ENCODE measurements around the gene RNASE9. TPM values are rescaled to one million over a fixed set of nuclear protein-coding genes. Genes with fewer than 3 reads are reported as not detected.

RNASE9 gene
- total and polyA plus RNA-seq, 9 of the 15 experiments (the other 6 are each of a cell fraction or from before 2014, with no cell fraction given) = not detected

DNA sequence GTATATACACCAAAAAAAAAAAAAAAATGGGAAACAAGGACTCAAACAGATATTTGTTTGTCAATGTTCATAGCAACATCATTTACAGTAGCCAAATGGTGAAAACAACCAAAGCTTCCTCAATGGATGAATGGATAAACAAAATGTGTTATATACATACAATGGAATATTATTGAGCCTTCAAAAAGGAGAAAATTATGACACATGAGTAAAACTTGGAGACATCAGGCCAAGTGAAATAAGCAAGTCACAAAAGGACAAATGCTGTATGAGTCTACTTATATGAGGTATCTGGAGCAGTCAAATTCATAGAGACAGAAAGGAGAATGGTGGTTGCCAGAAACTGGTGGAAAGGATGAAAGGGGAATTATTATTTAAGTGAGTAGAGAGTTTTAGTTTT is 7.8 kb downstream of the RNASE9 start:
- Histone ChIP-seq H3K79me2 (ENCODE audit: control insufficient read depth, insufficient read depth, low read length) (no peaks in the 10 kb centered on the region), H3K4me1 (replicated peaks in 1 of 2; ENCODE audit: control insufficient read depth in 2 of 2, insufficient read depth in 2 of 2, low read length in 2 of 2) (peaks cover 0 to 17% of the 10 kb centered on the region in 2 experiments; a peak in 3 of 5 replicates), H3K4me2 (ENCODE audit: insufficient read depth, low read length) (no peak overlapping the region), H3K27me3 (ENCODE audit: control insufficient read depth in 2 of 2, insufficient read depth in 2 of 2, low read length in 2 of 2) (no peaks in the 10 kb centered on the region), H3K36me3 (ENCODE audit: control insufficient read depth, insufficient read depth, low read length) (no peaks in the 10 kb centered on the region), H3K4me3 (no peak overlapping the region), H4K20me1 (replicated peaks; ENCODE audit: control insufficient read depth, insufficient read depth, low read length) (no peaks in the 10 kb centered on the region), H3K27ac (ENCODE audit: extremely low read depth, low read depth, low read length) (no peak overlapping the region), H3K9me3 (replicated peaks; ENCODE audit: control insufficient read depth, insufficient read depth, low read depth, low read length) (no peaks in the 10 kb centered on the region), H3K9me1 (ENCODE audit: control insufficient read depth, insufficient read depth, low read length) (no peaks in the 10 kb centered on the region), H3K9ac (ENCODE audit: insufficient read depth in 1 of 2, low read depth in 2 of 2, low read length in 2 of 2) (no peak overlapping the region), H2AFZ (ENCODE audit: low read depth, low read length) (no peak overlapping the region)
- intact Hi-C loops (cut with micrococcal nuclease) (no loop called here), in situ Hi-C loops (cut with MboI) (no loop called here)
- no peak for FAIRE-seq
- no peak for ATAC-seq
- no TSS peak for BruUV-seq (replicated peaks)
- TF ChIP-seq PHF21A (IDR thresholded peaks at IDR 0.05; ENCODE audit: borderline replicate concordance, low read depth) (no peak), ZNF143 (CRISPR knock-in tag; IDR thresholded peaks at IDR 0.05) (no peak), TARDBP (IDR thresholded peaks at IDR 0.05) (no peak), RBM25 (IDR thresholded peaks at IDR 0.05; ENCODE audit: low read depth, low read length, severe bottlenecking) (peak; percentile 25), ZNF134 (CRISPR knock-in tag; conservative IDR thresholded peaks at IDR 0.05) (no peak), POLR2G (IDR thresholded peaks at IDR 0.05; ENCODE audit: low read depth, low read length) (no peak), CCNT2 (IDR thresholded peaks at IDR 0.05; ENCODE audit: borderline replicate concordance, extremely low read depth, insufficient read length, low read depth, low read length) (no peak), ZNF146 (CRISPR knock-in tag; IDR thresholded peaks at IDR 0.05; ENCODE audit: unreplicated experiment) (peak; percentile 16), CBX2 (IDR thresholded peaks at IDR 0.05; ENCODE audit: insufficient read depth, low read length, poor library complexity, severe bottlenecking) (no peak)
- TF ChIP-seq, protein P1, sequence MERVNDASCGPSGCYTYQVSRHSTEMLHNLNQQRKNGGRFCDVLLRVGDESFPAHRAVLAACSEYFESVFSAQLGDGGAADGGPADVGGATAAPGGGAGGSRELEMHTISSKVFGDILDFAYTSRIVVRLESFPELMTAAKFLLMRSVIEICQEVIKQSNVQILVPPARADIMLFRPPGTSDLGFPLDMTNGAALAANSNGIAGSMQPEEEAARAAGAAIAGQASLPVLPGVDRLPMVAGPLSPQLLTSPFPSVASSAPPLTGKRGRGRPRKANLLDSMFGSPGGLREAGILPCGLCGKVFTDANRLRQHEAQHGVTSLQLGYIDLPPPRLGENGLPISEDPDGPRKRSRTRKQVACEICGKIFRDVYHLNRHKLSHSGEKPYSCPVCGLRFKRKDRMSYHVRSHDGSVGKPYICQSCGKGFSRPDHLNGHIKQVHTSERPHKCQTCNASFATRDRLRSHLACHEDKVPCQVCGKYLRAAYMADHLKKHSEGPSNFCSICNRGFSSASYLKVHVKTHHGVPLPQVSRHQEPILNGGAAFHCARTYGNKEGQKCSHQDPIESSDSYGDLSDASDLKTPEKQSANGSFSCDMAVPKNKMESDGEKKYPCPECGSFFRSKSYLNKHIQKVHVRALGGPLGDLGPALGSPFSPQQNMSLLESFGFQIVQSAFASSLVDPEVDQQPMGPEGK (CRISPR knock-in tag; IDR thresholded peaks at IDR 0.05; ENCODE audit: borderline replicate concordance) = no peak
- DNase-seq (ENCODE audit: extremely low read depth in 1 of 4, low spot score in 3 of 4) = no peak
- CTCF ChIA-PET (ENCODE audit: low intra/inter-chr PET ratio) = no interaction called here
- POLR2A ChIA-PET = no interaction called here
